Testis (tissue), 3 donors: ENCODE results near the gene GPR171. TPM values are rescaled to one million over a fixed set of nuclear protein-coding genes. Genes with fewer than 3 reads are reported as not detected.
"Not testable (repeated sequence)": the region's sequence is repeated elsewhere in the genome, so short reads cannot be mapped to it uniquely, and the experiment has no call there.

Source experiments
- DNase-seq: peaks from one replicate; pipeline ENCODE4 v3.0.0-alpha.2; 2019
- H3K27ac ChIP-seq, 2 donors: fragments of 200-600 bp; sonication (generic); one replicate each; pipeline ENCODE4 v1.5.1; 2019
- H3K27me3 ChIP-seq: fragments of 200-600 bp; sonication (generic); one replicate; pipeline ENCODE4 v1.5.1; 2019
- H3K36me3 ChIP-seq: fragments of 200-600 bp; sonication (generic); one replicate; pipeline ENCODE4 v1.5.1; 2017; ENCODE audit warnings: low read depth; ENCODE audit errors: missing control alignments
- H3K4me1 ChIP-seq: fragments of 200-600 bp; sonication (generic); one replicate; pipeline ENCODE4 v1.5.1; 2019
- H3K4me3 ChIP-seq, 2 donors: fragments of 200-600 bp; sonication (generic); one replicate each; pipeline ENCODE4 v1.5.1; 2017 to 2019
- H3K9me3 ChIP-seq: fragments of 200-600 bp; sonication (generic); one replicate; pipeline ENCODE4 v1.5.1; 2017
- CTCF ChIP-seq, 3 experiments: fragments of 450-650 bp in 2 of 3; fragments of 200-600 bp in 1 of 3; sonication (generic) in 1 of 3; IDR thresholded peaks; one replicate each; pipeline ENCODE4 v1.5.1; 2016 to 2019; ENCODE audit warnings: antibody characterized with exemption in 3 of 3, mild to moderate bottlenecking in 2 of 3, moderate library complexity in 1 of 3
- POLR2A ChIP-seq: fragments of 450-650 bp; IDR thresholded peaks from one replicate; pipeline ENCODE4 v1.6.1; 2017; ENCODE audit warnings: antibody characterized with exemption, mild to moderate bottlenecking, moderate library complexity
- WGBS, 2 donors: methylation state at CpG; one replicate each; pipeline ENCODE4 v1.1.5; 2018; 5-methylcytosine and 5-hydroxymethylcytosine counted together
- intact Hi-C: fragments of 100-400 bp; cut with DNase I; formaldehyde crosslinking; loops from one replicate; pipeline ENCODE4 v1.15.1; 2023; ENCODE audit warnings: low total_unique reads
- polyA plus RNA-seq: library from polyadenylated mRNA; stranded (reverse); fragments of 350-450 nt; fragmentation: Illumina TruSeq; extraction: RNeasy Lipid Tissue Mini Kit (QIAGEN cat#74804); gene quantifications from one replicate; pipeline ENCODE4 v1.2.3, GENCODE V29; 2014; ENCODE audit warnings: low read depth, low replicate concordance; ENCODE audit not compliant: insufficient read depth
- total RNA-seq, 2 donors: library from RNA; depleted of rRNA; stranded (reverse); fragments of >200 nt; gene quantifications; one replicate each; pipeline ENCODE4 v1.2.3, GENCODE V29; 2016

GPR171 gene
- total and polyA plus RNA-seq, 3 donors from 2014 or later: 0.22 to 0.62 TPM; not detected in 1

- WGBS, 2 donors: 36 to 44% methylated on average over 5 of the region's 5 CpGs
- Histone ChIP-seq H3K27me3 (no peaks in the 10 kb centered on the region), H3K4me1 (no peaks in the 10 kb centered on the region), H3K9me3 (no peaks in the 10 kb centered on the region), H3K36me3 (no peaks in the 10 kb centered on the region), H3K27ac (no peak overlapping the region), H3K4me3 (no peak overlapping the region)
- TF ChIP-seq POLR2A: no peak
- no peak for TF ChIP-seq CTCF (IDR thresholded peaks at IDR 0.05)
- intact Hi-C loops: no loop called here
- no peak for DNase-seq
These were observed 31.8 kb downstream of the GPR171 start for GRCh38 chr3:151171145-151171757.

- H3K27me3 ChIP-seq, intact Hi-C loops, H3K4me1 ChIP-seq, H3K27ac ChIP-seq, H3K9me3 ChIP-seq, H3K36me3 ChIP-seq, H3K4me3 ChIP-seq: not testable (repeated sequence)
- DNase-seq: peak; percentile 27
- WGBS, 2 donors: 83 to 85% methylated on average over 9 of the region's 9 CpGs
These were observed 32.9 kb downstream of the GPR171 start for GRCh38 chr3:151169948-151170679.

- H3K27ac ChIP-seq: no peak overlapping the region
- no peaks in the 10 kb centered on the region for H3K27me3 ChIP-seq
- H3K4me3 ChIP-seq: no peak overlapping the region
- WGBS, 2 donors: 87 to 93% methylated on average over 9 of the region's 9 CpGs
- no peak for TF ChIP-seq CTCF (IDR thresholded peaks at IDR 0.05)
- TF ChIP-seq POLR2A: no peak
- no peaks in the 10 kb centered on the region for H3K4me1 ChIP-seq
- intact Hi-C loops: no loop called here
- no peak for DNase-seq
- H3K9me3 ChIP-seq: no peaks in the 10 kb centered on the region
- H3K36me3 ChIP-seq: no peaks in the 10 kb centered on the region
These were observed 33.6 kb downstream of the GPR171 start for GRCh38 chr3:151169262-151169947.

- peak; percentile 84 for DNase-seq
- no peak overlapping the region for H3K27ac ChIP-seq
- intact Hi-C loops: no loop called here
These were observed 34.5 kb downstream of the GPR171 start for GRCh38 chr3:151168269-151169094.

More at GRCh38 chr3:151168269-151169094, 34.5 kb downstream of the GPR171 start:
- TF ChIP-seq CTCF (IDR thresholded peaks at IDR 0.05) (peak; percentile 37 to 64 (median 50)), POLR2A (no peak)
- H3K4me3 ChIP-seq: no peak overlapping the region
- no peaks in the 10 kb centered on the region for H3K27me3 ChIP-seq
- WGBS, 2 donors: 40 to 51% methylated on average over 7 of the region's 7 CpGs
- H3K36me3 ChIP-seq: no peaks in the 10 kb centered on the region
- H3K4me1 ChIP-seq: no peaks in the 10 kb centered on the region
- no peaks in the 10 kb centered on the region for H3K9me3 ChIP-seq
